Lower leg skin (tissue), 4 donors: ENCODE data around the gene LNPEP. TPM values are rescaled to one million over a fixed set of nuclear protein-coding genes. Genes with fewer than 3 reads are reported as not detected.
"Not testable (repeated sequence)": the region's sequence is repeated elsewhere in the genome, so short reads cannot be mapped to it uniquely, and the experiment has no call there.

ENCODE experiments used
- DNase-seq, 2 donors: peaks; one replicate each; pipeline ENCODE4 v3.0.0-alpha.2; 2019; ENCODE audit warnings: low spot score in 2 of 2
- H3K4me3 ChIP-seq: fragments of 200-600 bp; sonication (generic); 2 replicates; pipeline ENCODE4 v1.5.1; 2017; ENCODE audit warnings: mild to moderate bottlenecking, low read depth; ENCODE audit not compliant: poor library complexity, severe bottlenecking
- POLR2A ChIP-seq, 2 donors: fragments of 450-650 bp; IDR thresholded peaks; one replicate each; pipeline ENCODE4 v1.6.1; 2016 to 2017; ENCODE audit warnings: antibody characterized with exemption in 2 of 2, mild to moderate bottlenecking in 1 of 2, moderate library complexity in 1 of 2
- WGBS, 2 donors: methylation state at CpG; one replicate each; pipeline ENCODE4 v1.1.5; 2018; 5-methylcytosine and 5-hydroxymethylcytosine counted together
- intact Hi-C: fragments of 100-400 bp; cut with DNase I; formaldehyde crosslinking; loops from one replicate; pipeline ENCODE4 v1.15.0; 2023; ENCODE audit warnings: low total_unique reads
- total RNA-seq, 4 donors: library from RNA; depleted of rRNA; stranded (reverse); fragments of >200 nt; gene quantifications; one replicate each; pipeline ENCODE4 v1.1.0, GENCODE V29; 2016
- TF ChIP-seq, protein P1 (sequence below), 3 donors: fragments of 450-650 bp; IDR thresholded peaks; one replicate each; pipeline ENCODE4 v1.5.1; 2016; ENCODE audit warnings: antibody characterized with exemption in 3 of 3, mild to moderate bottlenecking in 3 of 3, moderate library complexity in 2 of 3

The LNPEP gene
- total RNA-seq, 4 donors from 2014 or later: 53.9 to 60.1 (median 56.9) TPM

GRCh38 chr5:96930058-96930457 is 5.8 kb upstream of the LNPEP start:
- H3K4me3 ChIP-seq: no peak overlapping the region
- WGBS, 2 donors: 82 to 87% methylated on average over 3 of the region's 3 CpGs
- TF ChIP-seq, protein P1, sequence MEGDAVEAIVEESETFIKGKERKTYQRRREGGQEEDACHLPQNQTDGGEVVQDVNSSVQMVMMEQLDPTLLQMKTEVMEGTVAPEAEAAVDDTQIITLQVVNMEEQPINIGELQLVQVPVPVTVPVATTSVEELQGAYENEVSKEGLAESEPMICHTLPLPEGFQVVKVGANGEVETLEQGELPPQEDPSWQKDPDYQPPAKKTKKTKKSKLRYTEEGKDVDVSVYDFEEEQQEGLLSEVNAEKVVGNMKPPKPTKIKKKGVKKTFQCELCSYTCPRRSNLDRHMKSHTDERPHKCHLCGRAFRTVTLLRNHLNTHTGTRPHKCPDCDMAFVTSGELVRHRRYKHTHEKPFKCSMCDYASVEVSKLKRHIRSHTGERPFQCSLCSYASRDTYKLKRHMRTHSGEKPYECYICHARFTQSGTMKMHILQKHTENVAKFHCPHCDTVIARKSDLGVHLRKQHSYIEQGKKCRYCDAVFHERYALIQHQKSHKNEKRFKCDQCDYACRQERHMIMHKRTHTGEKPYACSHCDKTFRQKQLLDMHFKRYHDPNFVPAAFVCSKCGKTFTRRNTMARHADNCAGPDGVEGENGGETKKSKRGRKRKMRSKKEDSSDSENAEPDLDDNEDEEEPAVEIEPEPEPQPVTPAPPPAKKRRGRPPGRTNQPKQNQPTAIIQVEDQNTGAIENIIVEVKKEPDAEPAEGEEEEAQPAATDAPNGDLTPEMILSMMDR (IDR thresholded peaks at IDR 0.05): no peak
- TF ChIP-seq POLR2A (IDR thresholded peaks at IDR 0.05): no peak
- DNase-seq: no peak
- intact Hi-C loops: no loop called here

DNA sequence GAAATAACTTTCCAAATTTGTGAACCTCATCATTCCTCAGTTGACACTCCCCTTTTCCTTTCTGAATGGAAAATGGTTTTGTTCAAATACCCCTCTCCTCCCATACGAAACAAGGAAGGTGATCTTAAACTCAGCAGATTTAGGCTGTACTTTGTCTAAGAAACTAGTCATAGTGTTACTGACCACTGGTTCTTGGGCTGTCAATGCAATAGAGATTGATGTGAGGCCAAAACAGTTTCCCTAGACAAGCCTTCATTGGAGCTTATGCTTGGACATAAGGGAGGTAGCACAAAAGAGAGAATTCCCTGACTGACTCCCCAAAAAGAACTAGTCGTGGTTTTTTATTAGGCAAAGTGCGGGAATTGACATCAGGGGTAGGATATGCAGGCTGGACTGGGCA is 5.3 kb upstream of the LNPEP start:
- WGBS, 2 donors: 95 to 96% methylated on average over 3 of the region's 3 CpGs
- DNase-seq: no peak
- no peak overlapping the region for H3K4me3 ChIP-seq
- intact Hi-C loops: no loop called here
- no peak for TF ChIP-seq POLR2A (IDR thresholded peaks at IDR 0.05)
- TF ChIP-seq, protein P1 (IDR thresholded peaks at IDR 0.05): no peak

DNA sequence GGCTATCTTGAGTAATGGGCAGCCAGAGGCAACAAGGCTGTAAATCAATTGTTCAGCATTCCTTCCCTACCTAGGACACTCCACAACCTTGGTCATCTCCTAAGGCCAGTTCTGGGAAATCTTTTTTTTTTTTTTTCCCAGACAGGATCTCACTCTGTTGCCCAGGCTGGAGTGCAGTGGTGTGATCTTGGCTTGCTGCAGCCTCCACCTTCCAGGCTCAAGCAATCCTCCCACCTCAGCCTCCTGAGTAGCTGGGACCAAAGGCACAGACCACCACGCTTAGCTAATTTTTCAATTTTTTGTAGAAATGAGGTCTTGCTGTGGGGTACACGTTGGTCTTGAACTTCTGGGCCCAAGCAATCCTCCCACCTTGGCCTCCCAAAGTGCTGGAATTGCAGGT is 4.8 kb upstream of the LNPEP start:
- H3K4me3 ChIP-seq, DNase-seq, intact Hi-C loops: not testable (repeated sequence)
- whole genome bisulfite sequencing, 2 donors: 89 to 98% methylated on average over 2 of the region's 2 CpGs

DNA sequence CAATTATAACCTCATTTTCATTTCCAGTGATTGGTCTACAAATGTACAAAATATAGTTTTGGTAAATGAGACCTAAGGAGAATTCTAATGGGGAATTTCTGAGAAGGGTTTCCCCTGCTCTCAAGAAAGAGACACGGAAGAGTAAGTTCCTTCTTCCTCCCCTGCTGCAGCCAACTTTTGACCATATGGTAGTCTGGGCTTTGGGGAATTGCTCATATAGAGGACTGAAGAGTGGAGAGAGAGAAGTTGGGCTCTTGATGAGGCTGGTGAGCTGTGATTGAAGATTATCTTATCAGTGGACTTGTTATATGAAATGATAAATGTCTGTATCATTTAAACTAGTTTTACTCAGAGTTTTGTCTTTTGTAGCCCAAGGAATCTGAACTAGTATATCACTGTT is 4.3 kb upstream of the LNPEP start:
- no peak for TF ChIP-seq POLR2A (IDR thresholded peaks at IDR 0.05)
- TF ChIP-seq, protein P1 (IDR thresholded peaks at IDR 0.05): no peak
- WGBS, 2 donors: 76 to 82% methylated on average over 1 of the region's 1 CpG
- intact Hi-C loops: no loop called here
- H3K4me3 ChIP-seq: no peak overlapping the region
- DNase-seq: no peak

GRCh38 chr5:96932026-96932425 is 3.9 kb upstream of the LNPEP start:
- TF ChIP-seq, protein P1 (IDR thresholded peaks at IDR 0.05): no peak
- TF ChIP-seq POLR2A (IDR thresholded peaks at IDR 0.05): no peak
- DNase-seq: no peak
- intact Hi-C loops: no loop called here
- 82 to 94% methylated on average over 5 of the region's 5 CpGs for WGBS, 2 donors
- no peak overlapping the region for H3K4me3 ChIP-seq

DNA sequence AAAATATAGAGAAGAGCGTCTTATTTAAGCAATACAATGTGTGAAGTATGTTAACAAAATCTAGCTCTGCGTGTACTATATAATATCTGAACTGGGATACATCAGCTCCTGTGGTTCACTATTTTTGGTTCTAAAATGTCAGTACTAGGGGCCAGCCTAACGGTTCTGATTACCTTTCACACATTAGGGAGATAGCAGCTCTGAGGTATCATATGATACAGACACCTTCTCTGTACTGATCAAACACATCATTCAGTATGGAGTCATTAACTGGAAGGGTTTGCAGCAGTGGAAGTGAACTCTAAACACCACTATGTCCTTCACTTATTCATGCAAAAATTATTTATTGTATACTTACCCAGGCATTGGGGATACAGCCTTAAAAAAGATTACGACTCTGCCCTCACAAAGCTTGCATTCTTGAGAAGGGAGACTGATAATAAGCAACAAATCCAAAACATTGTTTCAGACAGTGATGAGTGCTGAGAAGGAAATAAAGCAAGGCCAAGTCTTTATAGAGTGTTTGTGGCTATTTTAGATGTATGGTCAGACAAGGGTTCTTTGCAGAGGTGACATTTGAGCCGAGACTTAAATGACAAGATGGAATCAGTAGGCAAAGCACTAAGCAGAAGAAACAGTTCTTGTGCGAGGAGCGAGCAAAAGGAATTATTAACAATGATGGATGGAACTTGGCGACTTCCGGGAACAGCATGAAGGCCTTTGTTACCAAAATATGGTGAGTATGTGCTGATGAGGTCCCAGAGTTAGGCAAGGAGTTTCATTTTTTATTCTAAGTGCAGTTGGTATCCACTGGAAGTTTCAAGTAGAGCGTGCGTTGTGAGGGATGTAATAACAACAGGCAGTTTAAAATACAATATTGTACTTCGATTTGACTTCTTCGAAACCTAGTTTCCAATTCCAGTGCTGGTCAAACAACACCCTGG is 1.8 kb upstream of the LNPEP start:
- no peak for DNase-seq
- TF ChIP-seq, protein P1 (IDR thresholded peaks at IDR 0.05): no peak
- no peak for TF ChIP-seq POLR2A (IDR thresholded peaks at IDR 0.05)
- H3K4me3 ChIP-seq: peak overlapping the region; percentile 69
- intact Hi-C loops: no loop called here
- 18 to 20% methylated on average over 13 of the region's 13 CpGs for WGBS, 2 donors
